ENCODE results near the gene TEX13D.
"Not testable (repeated sequence)": the region's sequence is repeated elsewhere in the genome, so short reads cannot be mapped to it uniquely, and the experiment has no call there.

Gene TEX13D

GRCh38 chrX:124332481-124333424 is at the start of gene TEX13D:
Gene TEX13D, plus strand, starts transcription at chrX:124332660. Its CDS starts 258 bp downstream, at chrX:124332918.
- FAIRE-seq = no peak
- no peak for DNase-seq (ENCODE audit: insufficient read length, low spot score)

DNA sequence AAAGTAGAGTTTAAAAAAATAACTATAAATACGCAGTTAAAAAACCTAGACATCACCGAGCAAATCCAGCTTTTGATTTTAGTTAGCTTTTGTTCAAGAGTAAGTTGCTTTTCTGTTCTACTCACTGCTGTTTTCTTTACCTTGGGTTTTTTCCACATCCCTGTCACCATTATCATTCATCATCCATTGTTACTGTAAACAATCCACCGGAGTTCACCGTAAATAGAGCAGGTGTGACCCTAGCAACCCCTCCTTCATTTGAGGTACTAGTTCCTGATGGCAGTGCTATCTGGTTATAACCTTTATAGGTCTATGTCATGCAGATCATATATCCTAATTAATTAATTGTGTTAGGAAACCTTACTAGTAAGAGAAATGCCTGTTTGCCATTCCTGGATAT is 43.0 kb upstream of the TEX13D start:
- no peak for FAIRE-seq
- DNase-seq (ENCODE audit: insufficient read length, low spot score) = no peak

- FAIRE-seq = no peak
- no peak for DNase-seq (ENCODE audit: insufficient read length, low spot score)
These were observed 38.6 kb upstream of the TEX13D start for GRCh38 chrX:124293810-124294209.

- DNase-seq (ENCODE audit: insufficient read length, low spot score); FAIRE-seq: not testable (repeated sequence)
These were observed 33.1 kb upstream of the TEX13D start for GRCh38 chrX:124299323-124299722.

- no peak for DNase-seq (ENCODE audit: insufficient read length, low spot score)
- FAIRE-seq = no peak
These were observed 32.1 kb upstream of the TEX13D start for GRCh38 chrX:124300405-124300804.

GRCh38 chrX:124307253-124307907 is 25.1 kb upstream of the TEX13D start:
- DNase-seq (ENCODE audit: insufficient read length, low spot score) = no peak
- no peak for FAIRE-seq

DNA sequence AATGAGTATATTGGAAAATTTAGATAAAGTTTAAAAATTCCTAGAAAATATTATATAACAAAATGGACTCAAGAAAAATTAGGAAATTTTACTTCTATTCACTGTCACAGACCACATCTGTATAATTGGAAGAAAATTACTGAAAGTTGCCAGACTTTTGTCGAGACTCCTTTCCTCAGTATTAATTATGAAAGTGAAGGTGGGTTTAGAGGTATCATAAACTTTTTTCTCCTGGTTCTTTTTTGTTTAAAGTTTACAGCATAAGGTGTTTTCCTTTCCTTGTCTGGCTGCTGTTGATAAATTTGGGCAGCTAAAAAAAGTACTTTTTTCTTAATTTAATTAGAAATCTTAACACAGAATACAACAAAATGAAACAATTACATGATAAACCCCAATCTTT is 6.7 kb upstream of the TEX13D start:
- no peak for FAIRE-seq
- DNase-seq (ENCODE audit: insufficient read length, low spot score) = no peak

- FAIRE-seq = no peak
- no peak for DNase-seq (ENCODE audit: insufficient read length, low spot score)
These were observed 3.7 kb upstream of the TEX13D start for GRCh38 chrX:124328765-124329164.

- no peak for DNase-seq (ENCODE audit: insufficient read length, low spot score)
- no peak for FAIRE-seq
These were observed 1.4 kb downstream of the TEX13D start for GRCh38 chrX:124333862-124334261.

GRCh38 chrX:124334555-124334954 is 2.1 kb downstream of the TEX13D start:
- not testable (repeated sequence) for FAIRE-seq; DNase-seq (ENCODE audit: insufficient read length, low spot score)

GRCh38 chrX:124335598-124335997 is 3.1 kb downstream of the TEX13D start:
- DNase-seq (ENCODE audit: insufficient read length, low spot score) (no peak), FAIRE-seq (no peak)

GRCh38 chrX:124337916-124338315 is 5.5 kb downstream of the TEX13D start:
- no peak for DNase-seq (ENCODE audit: insufficient read length, low spot score)
- FAIRE-seq = no peak

DNA sequence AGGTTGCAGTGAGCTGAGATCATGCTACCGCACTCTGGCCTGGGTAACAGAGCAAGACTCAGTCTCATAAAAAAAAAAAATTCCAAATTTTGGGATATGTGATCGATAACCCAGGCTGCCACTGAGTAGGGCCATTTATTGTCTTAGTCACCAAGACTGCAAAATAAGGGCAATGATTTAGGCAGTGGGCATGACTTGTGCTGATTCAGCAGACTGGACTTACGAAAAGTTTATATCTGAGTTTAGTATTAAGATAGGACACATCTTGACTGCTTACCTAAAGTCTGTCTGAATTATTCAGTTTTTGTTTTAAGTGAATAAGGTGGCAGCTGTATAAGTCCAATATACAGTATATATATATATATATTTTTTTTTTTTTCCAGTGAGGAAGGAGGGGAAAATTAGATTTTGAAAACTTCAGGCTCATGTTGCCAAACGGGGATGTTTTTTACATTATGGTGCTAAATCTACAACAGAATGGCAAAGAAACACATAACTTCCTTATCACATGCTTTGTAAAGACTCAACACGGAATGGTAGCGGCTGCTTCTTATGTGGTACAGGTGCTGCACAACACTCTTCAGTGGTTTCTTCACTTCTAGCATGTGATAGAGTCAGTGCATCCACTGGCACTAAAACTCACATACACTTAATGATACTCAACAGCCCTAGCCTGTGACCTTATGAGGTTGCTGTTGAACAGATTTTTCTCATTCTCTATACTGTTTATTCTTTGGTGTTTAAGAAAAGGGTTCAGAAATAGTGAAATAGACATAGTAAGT is 6.5 kb downstream of the TEX13D start:
- no peak for FAIRE-seq
- DNase-seq (ENCODE audit: insufficient read length, low spot score) = no peak

GRCh38 chrX:124341396-124342132 is 9.1 kb downstream of the TEX13D start:
- FAIRE-seq (no peak), DNase-seq (ENCODE audit: insufficient read length, low spot score) (no peak)

DNA sequence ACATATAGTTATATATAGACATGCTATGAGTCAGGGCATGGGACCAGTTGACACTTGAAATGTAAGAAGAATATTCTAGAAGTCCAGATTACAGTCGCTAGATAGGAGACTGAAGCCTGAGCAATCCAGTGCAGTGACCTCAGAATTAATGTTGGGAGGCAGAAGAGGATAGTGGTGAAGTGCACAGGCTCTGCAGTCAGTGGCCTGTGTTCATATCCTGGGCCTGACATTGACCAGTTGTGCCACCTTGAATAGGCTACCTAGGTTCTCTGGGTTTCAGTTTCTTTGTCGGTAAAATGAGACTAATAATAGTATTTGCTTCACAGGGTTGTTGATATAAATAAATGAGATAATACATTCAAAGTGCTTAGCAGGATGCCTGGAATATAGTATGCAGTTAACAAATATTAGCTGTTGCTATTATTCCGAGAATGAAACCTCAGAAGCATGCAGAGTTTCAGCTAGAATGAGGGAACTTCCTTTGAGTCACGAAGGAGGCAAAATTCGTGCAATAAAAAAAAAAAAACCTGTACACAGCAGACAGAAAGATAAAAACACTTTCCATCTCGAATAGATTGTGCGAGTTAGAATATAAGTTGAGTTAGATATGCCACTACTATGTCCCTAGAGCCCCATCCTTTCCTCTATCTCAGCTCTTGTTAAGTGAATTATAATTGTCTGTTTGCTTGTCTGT is 9.9 kb downstream of the TEX13D start:
- no peak for FAIRE-seq
- DNase-seq (ENCODE audit: insufficient read length, low spot score) = no peak

- FAIRE-seq (no peak), DNase-seq (ENCODE audit: insufficient read length, low spot score) (no peak)
These were observed 10.6 kb downstream of the TEX13D start for GRCh38 chrX:124343016-124343415.

- FAIRE-seq (no peak), DNase-seq (ENCODE audit: insufficient read length, low spot score) (no peak)
These were observed 11.8 kb downstream of the TEX13D start for GRCh38 chrX:124344246-124344645.

DNA sequence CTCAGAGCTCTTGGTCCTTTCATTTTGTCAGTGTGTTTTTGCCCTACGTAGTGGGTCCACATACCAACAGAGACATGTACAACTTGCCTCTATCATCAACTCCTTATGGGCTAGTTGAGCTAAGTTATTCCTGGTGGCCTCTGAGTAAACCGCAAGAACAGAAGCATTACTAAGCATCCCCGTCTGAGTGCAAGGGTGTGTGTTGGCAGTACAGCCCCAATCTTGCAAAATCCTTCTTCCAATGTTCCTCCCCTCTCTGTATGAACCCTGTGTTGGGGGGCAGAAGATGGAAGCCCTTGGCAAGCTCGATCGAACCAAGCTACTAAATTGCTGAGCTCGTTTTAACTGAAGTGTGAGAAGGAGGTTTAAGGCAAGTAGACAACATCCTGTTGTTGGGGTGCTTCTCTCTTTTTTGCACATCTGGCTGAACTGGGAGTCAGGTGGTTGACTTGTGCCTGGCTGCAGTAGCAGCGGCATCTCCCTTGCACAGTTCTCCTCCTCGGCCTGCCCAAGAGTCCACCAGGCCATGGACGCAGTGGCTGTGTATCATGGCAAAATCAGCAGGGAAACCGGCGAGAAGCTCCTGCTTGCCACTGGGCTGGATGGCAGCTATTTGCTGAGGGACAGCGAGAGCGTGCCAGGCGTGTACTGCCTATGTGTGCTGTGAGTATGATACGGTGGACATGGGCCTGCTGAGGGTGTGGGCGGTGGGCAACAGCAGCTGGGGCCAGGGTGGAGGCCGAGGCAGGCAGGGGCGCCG is 13.8 kb downstream of the TEX13D start, which contains the start of gene SH2D1A:
SH2D1A (plus strand) TSS at position 447 of the 760 bp plus-strand sequence; CDS start at position 527, 80 bp downstream.
- no peak for FAIRE-seq
- DNase-seq (ENCODE audit: insufficient read length, low spot score) = no peak

DNA sequence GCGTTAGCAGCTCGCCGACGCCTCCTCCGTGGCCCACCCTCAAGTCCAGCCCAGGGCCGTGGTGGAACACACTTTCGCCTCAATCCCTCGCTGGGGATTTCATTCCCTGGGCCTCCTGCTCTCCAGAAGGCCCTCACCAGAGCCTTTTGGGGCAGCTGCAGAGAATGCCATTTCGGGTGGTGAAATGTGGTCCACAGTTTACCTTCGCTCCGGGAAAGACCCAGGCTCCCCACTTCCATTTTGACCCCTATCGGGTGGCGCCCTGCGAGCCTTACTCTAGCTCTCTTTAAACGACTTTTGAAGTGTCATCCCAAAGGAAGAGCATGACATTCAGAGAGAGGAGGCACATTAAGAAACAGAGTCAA is 14.4 kb downstream of the TEX13D start:
- FAIRE-seq (no peak), DNase-seq (ENCODE audit: insufficient read length, low spot score) (no peak)

Measured in HTR-8/SVneo (cell line).